GM12873 (cell line): ENCODE data around the gene MDN1.

Experiments
- CTCF ChIP-seq: IDR thresholded peaks from 2 replicates; pipeline ENCODE4 v1.5.1; 2012; ENCODE audit warnings: low read depth, mild to moderate bottlenecking, moderate library complexity, low read length, control low read depth; ENCODE audit not compliant: insufficient read depth; ENCODE audit errors: missing control alignments

Gene MDN1

GRCh38 chr6:89789980-89790379 lies 29.6 kb downstream of the MDN1 start:
- no peak for TF ChIP-seq CTCF

- no peak for TF ChIP-seq CTCF
Observed at GRCh38 chr6:89787660-89788328, 31.8 kb downstream of the MDN1 start.

- no peak for TF ChIP-seq CTCF
Observed at GRCh38 chr6:89786970-89787369, 32.6 kb downstream of the MDN1 start.

- no peak for TF ChIP-seq CTCF
Observed at GRCh38 chr6:89784838-89785237, 34.8 kb downstream of the MDN1 start.

- no peak for TF ChIP-seq CTCF
Observed at GRCh38 chr6:89782222-89782621, 37.4 kb downstream of the MDN1 start.

- no peak for TF ChIP-seq CTCF
Observed at GRCh38 chr6:89781070-89782034, 38.2 kb downstream of the MDN1 start.

GRCh38 chr6:89777455-89777854 lies 42.1 kb downstream of the MDN1 start:
- no peak for TF ChIP-seq CTCF
